Activated B cell treated with CpG ODN at 0.5 μM for 24 hours (primary cell): ENCODE results near the gene ZBTB16. TPM values are rescaled to one million over a fixed set of nuclear protein-coding genes. Genes with fewer than 3 reads are reported as not detected.

Source experiments
- ATAC-seq: fragments of 200-7000 bp; cut with Tn5 transposase; one replicate; pipeline ENCODE4 v1.10.0; 2021; ENCODE audit warnings: low read depth, mild to moderate bottlenecking, moderate library complexity
- CTCF ChIA-PET: fragments of 350-600 bp; sonication (Branson Sonifier 250); formaldehyde crosslinking; loops from one replicate; lab custom pipeline; 2021; ENCODE audit warnings: antibody characterized with exemption; lab: Charles Lee
- POLR2A ChIA-PET: fragments of 350-600 bp; sonication (Branson Sonifier 250); formaldehyde crosslinking; loops from one replicate; lab custom pipeline; 2021; ENCODE audit warnings: antibody characterized with exemption; lab: Charles Lee
- DNase-seq: peaks from one replicate; pipeline ENCODE4 v3.0.0; 2022
- H3K27ac Mint-ChIP-seq: one replicate; pipeline ENCODE4 v1.8.0; 2020; ENCODE audit warnings: mixed read lengths
- H3K27me3 Mint-ChIP-seq: one replicate; pipeline ENCODE4 v1.8.0; 2021; ENCODE audit warnings: mixed read lengths
- H3K36me3 Mint-ChIP-seq: one replicate; pipeline ENCODE4 v1.8.0; 2021; ENCODE audit warnings: low read depth, mixed read lengths
- H3K4me1 Mint-ChIP-seq: one replicate; pipeline ENCODE4 v1.8.0; 2021; ENCODE audit warnings: mixed read lengths
- H3K4me3 Mint-ChIP-seq: one replicate; pipeline ENCODE4 v1.8.0; 2020; ENCODE audit warnings: mild to moderate bottlenecking, mixed read lengths
- H3K9me3 Mint-ChIP-seq: one replicate; pipeline ENCODE4 v1.8.0; 2020; ENCODE audit warnings: mixed read lengths
- intact Hi-C: fragments of 100-400 bp; cut with micrococcal nuclease; formaldehyde crosslinking; loops from one replicate; pipeline ENCODE4 v1.15.1; 2024
- total RNA-seq: library from RNA; stranded (reverse); gene quantifications from 2 replicates; pipeline ENCODE4 v1.2.3, GENCODE V29; 2022
- TF ChIP-seq, protein P1 (sequence below): fragments of 200-600 bp; IDR thresholded peaks from one replicate; pipeline ENCODE4 v1.8.0; 2022; ENCODE audit warnings: antibody characterized with exemption, mild to moderate bottlenecking

Gene ZBTB16
- total RNA-seq, 1 donor from 2014 or later: 2.5 TPM

DNA sequence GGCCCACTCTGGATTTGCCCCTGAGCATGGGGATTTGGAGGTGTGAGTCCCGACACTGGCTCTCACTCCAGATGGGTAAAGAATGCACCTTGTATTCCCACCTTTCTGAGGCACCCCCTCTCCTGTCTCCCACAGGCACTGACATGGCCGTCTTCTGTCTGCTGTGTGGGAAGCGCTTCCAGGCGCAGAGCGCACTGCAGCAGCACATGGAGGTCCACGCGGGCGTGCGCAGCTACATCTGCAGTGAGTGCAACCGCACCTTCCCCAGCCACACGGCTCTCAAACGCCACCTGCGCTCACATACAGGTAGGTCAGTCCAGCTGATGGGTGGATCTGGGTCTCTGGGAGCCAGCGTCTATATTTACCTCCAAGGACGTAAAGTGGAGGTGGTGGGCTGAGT is 182.5 kb downstream of the ZBTB16 start:
- H3K9me3 Mint-ChIP-seq: no peaks in the 10 kb centered on the region
- DNase-seq (no peak), ATAC-seq (no peak)
- H3K4me3 Mint-ChIP-seq: no peak overlapping the region
- ChIA-PET CTCF (no interaction called here), POLR2A (no interaction called here)
- no peaks in the 10 kb centered on the region for H3K36me3 Mint-ChIP-seq
- no peak overlapping the region for H3K27ac Mint-ChIP-seq
- intact Hi-C loops: no loop called here
- H3K4me1 Mint-ChIP-seq: no peaks in the 10 kb centered on the region
- TF ChIP-seq, protein P1, sequence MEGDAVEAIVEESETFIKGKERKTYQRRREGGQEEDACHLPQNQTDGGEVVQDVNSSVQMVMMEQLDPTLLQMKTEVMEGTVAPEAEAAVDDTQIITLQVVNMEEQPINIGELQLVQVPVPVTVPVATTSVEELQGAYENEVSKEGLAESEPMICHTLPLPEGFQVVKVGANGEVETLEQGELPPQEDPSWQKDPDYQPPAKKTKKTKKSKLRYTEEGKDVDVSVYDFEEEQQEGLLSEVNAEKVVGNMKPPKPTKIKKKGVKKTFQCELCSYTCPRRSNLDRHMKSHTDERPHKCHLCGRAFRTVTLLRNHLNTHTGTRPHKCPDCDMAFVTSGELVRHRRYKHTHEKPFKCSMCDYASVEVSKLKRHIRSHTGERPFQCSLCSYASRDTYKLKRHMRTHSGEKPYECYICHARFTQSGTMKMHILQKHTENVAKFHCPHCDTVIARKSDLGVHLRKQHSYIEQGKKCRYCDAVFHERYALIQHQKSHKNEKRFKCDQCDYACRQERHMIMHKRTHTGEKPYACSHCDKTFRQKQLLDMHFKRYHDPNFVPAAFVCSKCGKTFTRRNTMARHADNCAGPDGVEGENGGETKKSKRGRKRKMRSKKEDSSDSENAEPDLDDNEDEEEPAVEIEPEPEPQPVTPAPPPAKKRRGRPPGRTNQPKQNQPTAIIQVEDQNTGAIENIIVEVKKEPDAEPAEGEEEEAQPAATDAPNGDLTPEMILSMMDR: no peak
- H3K27me3 Mint-ChIP-seq: peaks cover 2% of the 10 kb centered on the region

DNA sequence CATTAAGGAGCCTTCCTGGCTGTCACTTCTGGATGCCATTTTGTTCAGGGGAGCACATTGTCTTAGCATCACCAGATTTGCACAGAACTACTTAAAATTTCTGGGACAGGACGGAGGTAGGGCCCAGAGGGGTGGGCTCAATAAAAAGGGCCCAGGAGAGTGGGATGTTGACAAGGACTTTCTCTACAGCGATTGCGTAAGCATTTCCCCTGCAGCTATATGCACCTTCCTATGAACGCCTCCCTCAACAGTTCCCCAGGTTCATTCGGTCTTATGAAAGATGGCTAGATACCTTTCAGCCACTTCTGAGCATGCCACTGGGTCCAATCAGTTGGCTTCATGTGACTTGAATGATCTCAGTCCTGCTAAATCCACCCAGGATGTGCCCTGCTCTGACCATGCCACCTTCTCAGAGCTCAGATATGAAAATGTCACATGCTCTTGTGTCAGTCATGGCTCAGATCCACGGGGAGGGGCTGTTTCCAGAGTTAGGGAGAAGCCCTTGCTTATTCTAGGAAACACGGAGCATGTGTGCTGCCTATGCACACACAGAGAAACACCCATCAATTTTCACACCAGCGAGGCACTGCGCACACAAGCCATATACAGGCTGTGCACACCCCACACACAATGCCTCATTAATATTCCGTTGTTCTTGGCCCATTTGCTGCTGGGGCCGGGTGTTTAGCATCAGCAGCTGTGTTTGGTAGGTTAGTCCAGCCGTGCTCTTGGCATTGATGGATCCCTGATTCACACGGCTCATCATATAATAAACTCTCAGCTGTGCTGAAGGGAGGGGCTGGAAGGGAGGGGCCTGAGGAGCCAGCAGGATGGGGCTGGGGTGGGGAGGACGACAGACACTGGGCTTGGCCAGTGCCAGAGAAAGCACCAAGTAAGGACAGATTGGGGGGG is 184.2 kb downstream of the ZBTB16 start:
- no peak overlapping the region for H3K4me3 Mint-ChIP-seq
- no peaks in the 10 kb centered on the region for H3K4me1 Mint-ChIP-seq
- H3K27ac Mint-ChIP-seq: no peak overlapping the region
- CTCF ChIA-PET: interaction anchor here (0.6 kb wide), 1 partner anchor 55 kb away, joined by 3 read pairs; no protein-coding TSS in a partner anchor
- ATAC-seq (no peak), DNase-seq (no peak)
- no peaks in the 10 kb centered on the region for H3K27me3 Mint-ChIP-seq
- POLR2A ChIA-PET: interaction anchor here (0.7 kb wide), 1 partner anchor 49 kb away, joined by 3 read pairs; no protein-coding TSS in a partner anchor
- TF ChIP-seq, protein P1: no peak
- H3K36me3 Mint-ChIP-seq: no peaks in the 10 kb centered on the region
- intact Hi-C loops: no loop called here
- no peaks in the 10 kb centered on the region for H3K9me3 Mint-ChIP-seq

DNA sequence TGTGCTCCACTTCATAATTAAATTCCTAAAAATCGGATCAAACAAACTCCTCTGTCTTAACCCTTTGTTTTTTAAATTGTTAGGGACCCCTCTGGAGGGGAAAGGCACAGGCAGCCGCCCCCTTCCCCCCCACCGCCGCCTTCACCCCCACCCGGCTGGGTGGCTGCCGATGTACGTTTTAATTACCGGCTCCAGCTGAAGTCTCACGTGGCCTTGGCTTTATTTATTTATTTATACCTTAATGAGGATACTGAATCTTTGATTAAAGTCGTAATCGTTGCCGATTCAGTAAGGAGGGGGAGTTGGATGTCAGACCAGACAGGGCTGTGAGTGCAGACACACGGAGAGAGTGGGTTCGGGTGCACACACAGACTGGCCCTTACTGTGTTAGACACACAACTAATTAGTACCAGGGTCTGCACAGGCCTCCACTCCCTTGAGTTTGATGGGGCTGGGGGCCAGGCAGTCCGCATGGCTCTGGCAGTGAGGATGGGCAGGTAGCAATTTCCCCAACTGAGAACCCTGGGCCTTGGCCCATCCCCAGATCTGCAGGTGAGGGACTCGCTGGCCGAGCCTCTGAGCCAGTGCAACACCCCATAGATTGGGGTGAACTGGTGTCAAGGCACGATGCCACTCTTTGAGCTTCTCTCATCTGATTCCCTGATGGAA is 185.3 kb downstream of the ZBTB16 start:
- Mint-ChIP-seq H3K4me3 (no peak overlapping the region), H3K27me3 (no peaks in the 10 kb centered on the region), H3K9me3 (no peaks in the 10 kb centered on the region), H3K27ac (no peak overlapping the region), H3K36me3 (no peaks in the 10 kb centered on the region), H3K4me1 (no peaks in the 10 kb centered on the region)
- CTCF ChIA-PET: interaction anchor here (1.0 kb wide), 1 partner anchor 16 kb away, joined by 3 read pairs; no protein-coding TSS in a partner anchor
- DNase-seq (no peak), ATAC-seq (no peak)
- TF ChIP-seq, protein P1: no peak
- intact Hi-C loops: no loop called here
- POLR2A ChIA-PET: interaction anchor here (0.7 kb wide), 1 partner anchor 50 kb away, joined by 3 read pairs; no protein-coding TSS in a partner anchor

DNA sequence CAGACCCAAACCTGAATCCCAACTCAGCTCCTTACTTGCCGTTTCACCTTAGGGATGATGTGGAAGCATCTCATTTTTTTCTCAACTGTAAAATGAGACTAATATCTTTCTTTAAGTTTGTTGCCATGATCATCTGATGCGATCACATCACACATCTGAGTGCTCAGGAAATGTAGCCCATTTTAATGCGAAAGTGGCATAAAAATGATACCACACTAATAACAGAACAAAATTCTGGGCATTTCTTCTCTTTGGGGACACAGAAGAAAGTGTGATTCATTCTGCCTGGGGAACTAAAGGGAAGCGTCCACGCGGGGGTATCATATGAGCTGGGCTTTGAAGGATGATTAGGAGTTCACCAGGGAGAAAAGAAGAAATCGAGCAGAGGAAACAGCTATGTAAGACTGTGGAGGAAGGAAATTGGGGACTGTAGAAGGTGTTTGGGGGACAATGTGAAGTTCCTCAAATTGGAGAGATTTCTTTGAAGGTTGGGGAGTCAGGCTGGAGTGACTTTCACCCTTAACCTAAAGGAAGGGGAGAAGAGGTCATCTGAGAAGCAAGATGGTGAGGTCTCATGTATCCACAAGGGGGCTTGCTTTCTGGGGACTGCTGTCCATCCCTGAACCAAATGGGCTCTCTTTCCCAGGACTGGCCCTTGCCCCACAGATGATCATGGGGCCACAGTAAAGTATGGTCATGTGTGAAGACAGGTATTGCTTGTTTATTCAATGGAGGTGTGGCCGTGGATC is 187.0 kb downstream of the ZBTB16 start:
- Mint-ChIP-seq H3K4me1 (peaks cover 1% of the 10 kb centered on the region), H3K27me3 (peaks cover 2% of the 10 kb centered on the region), H3K27ac (no peak overlapping the region), H3K36me3 (peaks cover 4% of the 10 kb centered on the region), H3K9me3 (no peaks in the 10 kb centered on the region), H3K4me3 (no peak overlapping the region)
- TF ChIP-seq, protein P1: no peak
- ChIA-PET POLR2A (no interaction called here), CTCF (no interaction called here)
- DNase-seq: no peak
- intact Hi-C loops: no loop called here
- no peak for ATAC-seq
